ENCODE results near the gene GPS1.

DNA sequence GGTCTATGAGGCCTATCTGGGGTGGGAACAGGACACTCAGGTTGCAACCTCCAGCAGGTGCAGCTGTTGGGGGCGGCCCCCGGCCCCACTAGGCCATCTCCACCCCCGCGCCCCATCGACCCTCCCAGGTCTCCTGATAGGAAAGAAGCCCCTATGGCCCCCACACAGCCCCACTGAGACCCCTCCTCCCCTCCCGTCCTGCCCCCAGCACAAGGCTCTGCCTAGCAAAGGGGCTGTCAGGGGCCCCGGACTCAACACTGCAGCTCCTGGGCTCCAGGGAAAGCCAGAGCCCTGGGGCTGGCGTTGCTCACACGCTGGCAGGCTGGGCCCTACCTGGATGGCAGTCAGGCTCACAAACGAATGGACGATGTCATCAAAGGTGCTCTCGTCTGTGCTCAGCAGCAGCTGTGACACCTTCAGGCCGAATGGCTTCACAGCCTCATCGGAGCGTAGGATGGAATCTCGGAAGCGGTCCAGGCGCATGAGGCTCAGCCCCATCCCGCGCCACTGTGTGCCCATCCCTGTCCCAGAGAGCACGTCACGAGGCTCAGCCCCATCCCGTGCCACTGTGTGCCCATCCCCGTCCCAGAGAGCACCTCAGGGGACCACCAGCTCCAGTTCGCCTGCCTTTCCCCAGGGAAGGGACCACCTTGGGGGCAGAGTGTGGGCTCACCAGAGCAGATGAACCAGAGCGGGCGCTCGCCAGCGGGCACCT is 39.0 kb downstream of the GPS1 start:
- TF ChIP-seq, protein P1, sequence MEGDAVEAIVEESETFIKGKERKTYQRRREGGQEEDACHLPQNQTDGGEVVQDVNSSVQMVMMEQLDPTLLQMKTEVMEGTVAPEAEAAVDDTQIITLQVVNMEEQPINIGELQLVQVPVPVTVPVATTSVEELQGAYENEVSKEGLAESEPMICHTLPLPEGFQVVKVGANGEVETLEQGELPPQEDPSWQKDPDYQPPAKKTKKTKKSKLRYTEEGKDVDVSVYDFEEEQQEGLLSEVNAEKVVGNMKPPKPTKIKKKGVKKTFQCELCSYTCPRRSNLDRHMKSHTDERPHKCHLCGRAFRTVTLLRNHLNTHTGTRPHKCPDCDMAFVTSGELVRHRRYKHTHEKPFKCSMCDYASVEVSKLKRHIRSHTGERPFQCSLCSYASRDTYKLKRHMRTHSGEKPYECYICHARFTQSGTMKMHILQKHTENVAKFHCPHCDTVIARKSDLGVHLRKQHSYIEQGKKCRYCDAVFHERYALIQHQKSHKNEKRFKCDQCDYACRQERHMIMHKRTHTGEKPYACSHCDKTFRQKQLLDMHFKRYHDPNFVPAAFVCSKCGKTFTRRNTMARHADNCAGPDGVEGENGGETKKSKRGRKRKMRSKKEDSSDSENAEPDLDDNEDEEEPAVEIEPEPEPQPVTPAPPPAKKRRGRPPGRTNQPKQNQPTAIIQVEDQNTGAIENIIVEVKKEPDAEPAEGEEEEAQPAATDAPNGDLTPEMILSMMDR (IDR thresholded peaks at IDR 0.05) = no peak
- no peak for TF ChIP-seq POLR2A (IDR thresholded peaks at IDR 0.05)

All from uterus (tissue), 2 donors.